ENCODE measurements around the gene UXT. TPM values are rescaled to one million over a fixed set of nuclear protein-coding genes. Genes with fewer than 3 reads are reported as not detected.
A peak's percentile ranks its signal among the peaks of the same experiment; 100 is the strongest.
"Not testable (repeated sequence)": the region's sequence is repeated elsewhere in the genome, so short reads cannot be mapped to it uniquely, and the experiment has no call there.

The UXT gene
- total RNA-seq (65.8 TPM), polyA plus RNA-seq (133 TPM)

DNA sequence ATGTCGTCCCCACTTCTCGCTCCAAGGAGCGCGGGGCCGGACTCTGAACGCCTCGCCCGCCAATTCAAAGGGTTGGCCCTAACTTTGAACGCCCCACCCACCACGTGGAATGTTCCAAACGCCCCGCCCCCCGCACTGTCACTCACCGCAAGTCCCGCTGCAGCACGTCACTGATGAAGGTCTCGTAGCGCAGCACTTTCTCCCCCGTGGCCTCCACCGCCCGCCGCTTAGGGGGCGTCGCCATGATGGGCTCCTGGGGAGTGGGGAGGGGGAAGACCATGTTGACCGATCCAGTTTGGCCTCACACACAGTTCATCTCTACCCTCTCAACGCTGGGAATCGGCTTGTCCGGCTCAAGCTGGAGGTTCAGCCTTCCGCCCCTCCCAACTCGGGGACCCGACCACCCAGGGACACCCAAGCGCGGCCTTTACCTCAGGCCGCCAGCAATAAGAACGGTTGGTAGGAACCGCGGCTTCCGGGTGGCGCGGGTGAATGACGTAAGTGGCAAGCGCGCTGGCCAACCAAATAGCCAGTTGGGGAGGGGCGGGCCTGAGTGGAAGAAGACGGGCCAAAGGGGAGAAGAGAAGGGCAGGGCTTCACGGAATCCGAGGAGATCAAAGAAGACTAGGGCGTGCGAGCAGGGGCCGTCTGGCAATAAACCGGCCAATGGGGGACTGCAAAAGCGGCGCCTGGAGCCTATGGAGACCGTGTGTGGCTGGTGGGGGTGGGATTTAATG lies at the start of gene UXT:
UXT (minus strand) TSS at position 497 of the 737 bp plus-strand sequence; CDS start at position 244, 253 bp downstream.
- Histone ChIP-seq H3K4me3 (ENCODE audit: low read depth, low read length) (peak within 1 kb of the TSS; percentile 45), H3K4me1 (ENCODE audit: insufficient read depth) (no peaks in the 10 kb centered on the region)

GRCh38 chrX:47707031-47707780 lies 48.2 kb upstream of the UXT start:
- no peaks in the 10 kb centered on the region for H3K36me3 ChIP-seq (ENCODE audit: insufficient read depth)
- no peak overlapping the region for H3K27ac ChIP-seq (ENCODE audit: low read depth)
- no peak overlapping the region for H3K4me3 ChIP-seq (ENCODE audit: low read depth, low read length)
- 40% methylated on average over 7 of the region's 7 CpGs for WGBS
- no peaks in the 10 kb centered on the region for H3K4me1 ChIP-seq (ENCODE audit: insufficient read depth)
- no peak for DNase-seq (ENCODE audit: extremely low spot score)

More for the DNA sequence above, at the start of gene UXT:
- Histone ChIP-seq H3K27ac (ENCODE audit: low read depth) (peak within 1 kb of the TSS; percentile 93), H3K36me3 (ENCODE audit: insufficient read depth) (no peaks in the 10 kb centered on the region)
- peak; percentile 85 for DNase-seq (ENCODE audit: extremely low spot score)
- WGBS: under 1% methylated on average over 54 of the region's 54 CpGs

DNA sequence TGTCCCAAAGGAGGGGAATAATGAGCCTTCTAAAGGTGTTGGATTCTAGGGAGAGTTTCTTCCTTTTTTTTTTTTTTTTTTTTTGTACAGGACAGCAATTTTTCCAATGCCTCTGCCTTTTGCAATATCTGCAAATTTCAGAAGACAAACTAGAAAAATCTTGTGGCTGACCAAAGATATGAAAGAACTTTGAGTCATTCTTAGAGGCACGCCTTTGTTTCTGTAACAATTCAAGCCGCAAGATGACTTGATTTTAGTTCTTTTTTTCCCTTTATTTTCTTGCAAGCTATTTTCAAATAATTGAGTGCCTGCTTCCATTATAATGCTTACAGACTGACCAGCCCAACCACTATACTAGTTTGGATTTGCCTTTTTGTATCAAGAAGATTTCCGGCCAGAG lies 47.6 kb upstream of the UXT start:
- H3K36me3 ChIP-seq (ENCODE audit: insufficient read depth): no peaks in the 10 kb centered on the region
- H3K27ac ChIP-seq (ENCODE audit: low read depth): no peak overlapping the region
- DNase-seq (ENCODE audit: extremely low spot score): no peak
- H3K4me1 ChIP-seq (ENCODE audit: insufficient read depth): no peaks in the 10 kb centered on the region
- H3K4me3 ChIP-seq (ENCODE audit: low read depth, low read length): no peak overlapping the region
- 54% methylated on average over 3 of the region's 3 CpGs for WGBS

DNA sequence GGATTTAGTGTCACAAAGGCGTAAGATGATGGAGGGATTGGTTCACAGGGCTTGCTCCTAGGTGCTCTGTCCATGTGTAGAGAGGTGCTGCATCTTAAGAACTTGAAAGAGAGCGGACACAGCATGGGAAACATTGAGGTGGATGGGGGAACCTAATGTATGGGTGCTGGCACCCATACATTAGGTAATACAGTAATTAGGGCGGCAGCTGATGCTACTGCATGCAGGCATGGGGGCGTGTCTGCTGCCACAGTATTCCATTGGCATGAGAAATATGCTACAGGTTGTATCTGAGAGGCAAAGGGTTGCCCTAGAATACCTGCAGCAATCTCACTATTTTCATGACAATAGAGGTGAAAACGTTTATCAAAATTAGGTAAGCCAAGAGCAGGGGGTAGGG lies 45.8 kb upstream of the UXT start:
- no peak overlapping the region for H3K27ac ChIP-seq (ENCODE audit: low read depth)
- no peaks in the 10 kb centered on the region for H3K4me1 ChIP-seq (ENCODE audit: insufficient read depth)
- H3K36me3 ChIP-seq (ENCODE audit: insufficient read depth): no peaks in the 10 kb centered on the region
- no peak overlapping the region for H3K4me3 ChIP-seq (ENCODE audit: low read depth, low read length)
- DNase-seq (ENCODE audit: extremely low spot score): no peak
- 87% methylated on average over 5 of the region's 5 CpGs for WGBS

- Histone ChIP-seq H3K4me3 (ENCODE audit: low read depth, low read length) (no peak overlapping the region), H3K27ac (ENCODE audit: low read depth) (no peak overlapping the region), H3K4me1 (ENCODE audit: insufficient read depth) (no peaks in the 10 kb centered on the region), H3K36me3 (ENCODE audit: insufficient read depth) (no peaks in the 10 kb centered on the region)
- WGBS: 64% methylated on average over 1 of the region's 1 CpG
- DNase-seq (ENCODE audit: extremely low spot score): no peak
Observed at GRCh38 chrX:47697181-47697580, 38.2 kb upstream of the UXT start.

DNA sequence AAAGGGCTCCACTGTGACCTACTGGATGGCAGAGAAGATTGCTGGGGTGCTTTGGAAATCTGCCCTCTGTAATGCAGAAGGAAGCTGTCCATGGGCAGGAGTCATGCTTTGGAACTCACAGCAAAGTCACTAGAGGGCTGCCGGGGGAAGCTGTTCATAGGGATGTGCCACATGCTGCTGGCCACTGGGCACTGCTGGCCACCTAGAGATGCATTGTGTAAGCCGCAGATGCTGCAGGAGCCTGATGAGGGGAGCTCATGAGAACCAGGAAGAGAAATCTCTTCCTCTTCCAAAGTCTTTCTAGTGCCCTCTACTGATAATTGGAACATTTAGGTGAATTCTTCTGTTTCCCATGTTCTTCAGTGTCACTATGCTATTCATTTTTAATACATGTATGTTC lies 31.2 kb upstream of the UXT start:
- DNase-seq (ENCODE audit: extremely low spot score): no peak
- no peak overlapping the region for H3K27ac ChIP-seq (ENCODE audit: low read depth)
- WGBS: 63% methylated on average over 2 of the region's 2 CpGs

GRCh38 chrX:47687263-47687662 lies 28.3 kb upstream of the UXT start:
- no peaks in the 10 kb centered on the region for H3K36me3 ChIP-seq (ENCODE audit: insufficient read depth)
- H3K27ac ChIP-seq (ENCODE audit: low read depth): no peak overlapping the region
- DNase-seq (ENCODE audit: extremely low spot score): no peak
- H3K4me3 ChIP-seq (ENCODE audit: low read depth, low read length): no peak overlapping the region
- H3K4me1 ChIP-seq (ENCODE audit: insufficient read depth): no peaks in the 10 kb centered on the region
- 58% methylated on average over 6 of the region's 6 CpGs for WGBS

More for the DNA sequence above, 31.2 kb upstream of the UXT start:
- Histone ChIP-seq H3K4me3 (ENCODE audit: low read depth, low read length) (no peak overlapping the region), H3K36me3 (ENCODE audit: insufficient read depth) (no peaks in the 10 kb centered on the region), H3K4me1 (ENCODE audit: insufficient read depth) (no peaks in the 10 kb centered on the region)

DNA sequence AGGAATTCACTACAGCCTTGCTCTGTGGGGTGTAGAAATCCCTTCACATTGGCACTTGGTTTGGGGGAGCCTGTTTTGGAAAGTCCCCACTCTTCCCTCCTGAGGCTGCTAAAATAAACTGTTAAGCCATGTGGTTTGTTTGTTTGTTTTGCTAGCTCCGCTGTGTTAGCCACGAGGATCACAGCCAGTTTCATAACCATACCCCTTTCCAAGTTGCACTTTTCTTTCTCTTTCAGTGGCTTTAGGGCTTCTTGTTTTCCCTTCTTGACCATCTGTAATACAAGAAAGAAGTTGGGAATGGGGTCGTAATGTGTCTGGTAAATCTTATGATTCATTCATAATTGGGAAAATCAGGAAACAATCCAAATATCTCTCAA lies 24.8 kb upstream of the UXT start:
- Histone ChIP-seq H3K36me3 (ENCODE audit: insufficient read depth) (no peaks in the 10 kb centered on the region), H3K4me3 (ENCODE audit: low read depth, low read length) (no peak overlapping the region), H3K4me1 (ENCODE audit: insufficient read depth) (no peaks in the 10 kb centered on the region), H3K27ac (ENCODE audit: low read depth) (no peak overlapping the region)
- 51% methylated on average over 3 of the region's 3 CpGs for WGBS
- DNase-seq (ENCODE audit: extremely low spot score): no peak

- H3K27ac ChIP-seq (ENCODE audit: low read depth): no peak overlapping the region
- 78% methylated on average over 14 of the region's 14 CpGs for WGBS
- no peaks in the 10 kb centered on the region for H3K4me1 ChIP-seq (ENCODE audit: insufficient read depth)
- DNase-seq (ENCODE audit: extremely low spot score): no peak
- no peak overlapping the region for H3K4me3 ChIP-seq (ENCODE audit: low read depth, low read length)
- no peaks in the 10 kb centered on the region for H3K36me3 ChIP-seq (ENCODE audit: insufficient read depth)
Observed at GRCh38 chrX:47683184-47683828, 24.3 kb upstream of the UXT start.

GRCh38 chrX:47675959-47676859 lies 17.2 kb upstream of the UXT start:
- not testable (repeated sequence) for DNase-seq (ENCODE audit: extremely low spot score); H3K4me3 ChIP-seq (ENCODE audit: low read depth, low read length); H3K4me1 ChIP-seq (ENCODE audit: insufficient read depth); H3K27ac ChIP-seq (ENCODE audit: low read depth); H3K36me3 ChIP-seq (ENCODE audit: insufficient read depth)
- 68% methylated on average over 7 of the region's 7 CpGs for WGBS

GRCh38 chrX:47674776-47675175 lies 15.8 kb upstream of the UXT start:
- H3K27ac ChIP-seq (ENCODE audit: low read depth): no peak overlapping the region
- H3K4me1 ChIP-seq (ENCODE audit: insufficient read depth): no peaks in the 10 kb centered on the region
- WGBS: 87% methylated on average over 5 of the region's 5 CpGs
- no peak for DNase-seq (ENCODE audit: extremely low spot score)
- H3K36me3 ChIP-seq (ENCODE audit: insufficient read depth): no peaks in the 10 kb centered on the region
- H3K4me3 ChIP-seq (ENCODE audit: low read depth, low read length): no peak overlapping the region

DNA sequence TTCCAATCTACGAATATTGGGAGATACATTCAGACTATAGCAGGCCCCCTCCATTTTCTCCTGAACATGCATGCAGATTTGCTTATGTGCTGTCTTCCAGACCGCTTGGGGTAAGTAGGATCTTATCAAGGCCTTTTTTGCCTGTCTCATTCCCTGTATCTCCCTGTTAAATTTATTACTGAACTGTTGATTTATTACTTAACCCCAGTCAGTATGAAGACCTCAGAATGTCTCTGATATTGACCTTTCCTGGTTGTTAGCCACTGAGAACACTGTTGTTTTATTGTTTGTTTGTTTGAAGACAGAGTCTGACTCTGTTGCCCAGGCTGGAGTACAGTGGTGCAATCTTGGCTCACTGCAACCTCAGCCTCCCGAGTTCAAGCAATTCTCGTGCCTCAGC lies 6.8 kb upstream of the UXT start:
- H3K4me1 ChIP-seq (ENCODE audit: insufficient read depth); H3K27ac ChIP-seq (ENCODE audit: low read depth); DNase-seq (ENCODE audit: extremely low spot score); H3K4me3 ChIP-seq (ENCODE audit: low read depth, low read length); H3K36me3 ChIP-seq (ENCODE audit: insufficient read depth): not testable (repeated sequence)
- 87% methylated on average over 4 of the region's 4 CpGs for WGBS

- WGBS: 65% methylated on average over 5 of the region's 5 CpGs
- Histone ChIP-seq H3K4me1 (ENCODE audit: insufficient read depth) (no peaks in the 10 kb centered on the region), H3K4me3 (ENCODE audit: low read depth, low read length) (no peak overlapping the region), H3K36me3 (ENCODE audit: insufficient read depth) (no peaks in the 10 kb centered on the region), H3K27ac (ENCODE audit: low read depth) (no peak overlapping the region)
- no peak for DNase-seq (ENCODE audit: extremely low spot score)
Observed at GRCh38 chrX:47664737-47665136, 5.8 kb upstream of the UXT start.

Data from urinary bladder (tissue), 4 donors.